ENCODE measurements around the gene PTER.

Gene PTER

GRCh38 chr10:16470747-16471146 lies 33.9 kb downstream of the PTER start:
- DNase-seq (ENCODE audit: low read depth in 2 of 2), result no peak

GRCh38 chr10:16472828-16473227 lies 36.0 kb downstream of the PTER start:
- no peak for DNase-seq (ENCODE audit: low read depth in 2 of 2)

- DNase-seq (ENCODE audit: low read depth in 2 of 2), result no peak
Measured at GRCh38 chr10:16477757-16478156, 40.9 kb downstream of the PTER start.

GRCh38 chr10:16478801-16479200 lies 42.0 kb downstream of the PTER start:
- no peak for DNase-seq (ENCODE audit: low read depth in 2 of 2)

- DNase-seq (ENCODE audit: low read depth in 2 of 2), result no peak
Measured at GRCh38 chr10:16481052-16481728, 44.4 kb downstream of the PTER start.

- DNase-seq (ENCODE audit: low read depth in 2 of 2), result no peak
Measured at GRCh38 chr10:16483241-16483917, 46.6 kb downstream of the PTER start.

- DNase-seq (ENCODE audit: low read depth in 2 of 2), result no peak
Measured at GRCh38 chr10:16490511-16490910, 53.7 kb downstream of the PTER start.

GRCh38 chr10:16491933-16492332 lies 55.1 kb downstream of the PTER start:
- DNase-seq (ENCODE audit: low read depth in 2 of 2), result no peak

- DNase-seq (ENCODE audit: low read depth in 2 of 2), result no peak
Measured at GRCh38 chr10:16493884-16494536, 57.2 kb downstream of the PTER start.

GRCh38 chr10:16497911-16498310 lies 61.1 kb downstream of the PTER start:
- no peak for DNase-seq (ENCODE audit: low read depth in 2 of 2)

- DNase-seq (ENCODE audit: low read depth in 2 of 2), result no peak
Measured at GRCh38 chr10:16505161-16505560, 68.4 kb downstream of the PTER start.

GRCh38 chr10:16509996-16510395 lies 73.2 kb downstream of the PTER start:
- no peak for DNase-seq (ENCODE audit: low read depth in 2 of 2)

GRCh38 chr10:16510843-16511242 lies 74.0 kb downstream of the PTER start:
- no peak for DNase-seq (ENCODE audit: low read depth in 2 of 2)

- no peak for DNase-seq (ENCODE audit: low read depth in 2 of 2)
Measured at GRCh38 chr10:16518822-16519221, 82.0 kb downstream of the PTER start.

- DNase-seq (ENCODE audit: low read depth in 2 of 2), result no peak
Measured at GRCh38 chr10:16519250-16519907, 82.6 kb downstream of the PTER start.

- DNase-seq (ENCODE audit: low read depth in 2 of 2), result no peak
Measured at GRCh38 chr10:16519908-16520861, 83.4 kb downstream of the PTER start.

GRCh38 chr10:16520900-16521299 lies 84.1 kb downstream of the PTER start:
- no peak for DNase-seq (ENCODE audit: low read depth in 2 of 2)

GRCh38 chr10:16521311-16522016 lies 84.7 kb downstream of the PTER start, which contains the start of gene C1QL3:
TSS of gene C1QL3 (minus strand) at chr10:16521879. CDS start at chr10:16521065, 814 bp downstream.
- no peak for DNase-seq (ENCODE audit: low read depth in 2 of 2)

- no peak for DNase-seq (ENCODE audit: low read depth in 2 of 2)
Measured at GRCh38 chr10:16527452-16527851, 90.6 kb downstream of the PTER start.

- DNase-seq (ENCODE audit: low read depth in 2 of 2), result no peak
Measured at GRCh38 chr10:16529853-16530252, 93.0 kb downstream of the PTER start.

GRCh38 chr10:16536155-16536554 lies 99.3 kb downstream of the PTER start:
- no peak for DNase-seq (ENCODE audit: low read depth in 2 of 2)
